Activated CD4-positive, alpha-beta T cell treated with anti-CD3 and anti-CD28 coated beads, Interleukin-2, amount 50 U/mL, for 1 hour (primary cell): ENCODE measurements around the gene FANCM.

ENCODE experiments used
- DNase-seq: peaks from one replicate; pipeline ENCODE4 v3.0.0-alpha.2; 2020

FANCM gene

DNA sequence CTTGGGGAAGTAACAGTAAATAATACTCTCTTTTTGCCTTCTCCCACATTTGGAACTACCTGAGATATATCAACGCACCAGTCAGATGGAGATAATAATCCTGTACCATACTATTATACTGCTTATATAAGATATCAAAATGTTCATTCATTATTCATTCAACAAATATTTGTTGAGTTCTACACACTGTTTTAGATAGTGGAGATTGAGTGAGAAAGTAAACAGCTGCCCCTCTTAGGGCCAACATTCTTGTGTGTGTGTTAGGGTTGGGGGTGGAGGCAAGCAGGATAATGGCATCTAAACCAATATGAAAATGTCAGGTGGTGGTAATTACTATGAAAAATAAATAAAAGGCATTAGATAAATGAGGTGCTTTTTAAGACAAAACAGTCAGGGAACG lies 103.3 kb downstream of the FANCM start:
- no peak for DNase-seq

DNA sequence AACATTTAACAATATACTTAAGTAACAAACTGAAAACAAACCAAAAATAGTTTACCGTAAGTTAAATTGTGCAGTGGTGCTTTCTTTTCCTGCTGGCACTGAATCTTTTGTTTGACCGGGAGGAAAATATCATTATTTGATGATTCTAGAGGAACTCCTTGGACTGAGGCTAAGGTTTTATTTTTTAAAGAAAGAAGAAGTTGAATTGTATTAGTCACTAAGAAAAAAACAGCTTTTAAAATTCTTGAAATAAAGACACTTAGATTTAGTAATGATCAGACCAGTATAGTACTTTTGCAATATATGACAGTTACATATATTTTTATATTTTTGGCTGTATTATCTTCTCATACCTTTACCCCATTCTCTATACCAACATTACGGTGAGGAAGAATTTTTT lies 107.0 kb downstream of the FANCM start:
- DNase-seq: no peak

DNA sequence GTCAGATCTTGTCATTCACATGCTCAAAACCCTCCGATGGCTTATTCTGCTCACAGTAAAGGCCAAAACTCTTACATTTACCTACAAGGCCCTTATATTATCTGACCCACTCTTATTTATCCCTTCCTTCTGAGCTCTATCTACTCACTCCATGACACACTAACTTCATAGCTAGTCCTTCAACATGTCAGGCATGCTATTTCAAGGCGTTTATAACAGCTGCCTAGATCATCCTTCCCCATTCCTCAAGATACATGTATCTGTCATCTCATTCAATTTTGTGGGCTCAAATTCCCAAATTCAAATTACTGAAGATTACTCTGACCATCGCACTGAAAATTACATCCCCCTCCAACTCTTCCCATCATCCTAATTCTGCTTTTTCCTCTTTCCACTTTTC lies 110.4 kb downstream of the FANCM start:
- no peak for DNase-seq

DNA sequence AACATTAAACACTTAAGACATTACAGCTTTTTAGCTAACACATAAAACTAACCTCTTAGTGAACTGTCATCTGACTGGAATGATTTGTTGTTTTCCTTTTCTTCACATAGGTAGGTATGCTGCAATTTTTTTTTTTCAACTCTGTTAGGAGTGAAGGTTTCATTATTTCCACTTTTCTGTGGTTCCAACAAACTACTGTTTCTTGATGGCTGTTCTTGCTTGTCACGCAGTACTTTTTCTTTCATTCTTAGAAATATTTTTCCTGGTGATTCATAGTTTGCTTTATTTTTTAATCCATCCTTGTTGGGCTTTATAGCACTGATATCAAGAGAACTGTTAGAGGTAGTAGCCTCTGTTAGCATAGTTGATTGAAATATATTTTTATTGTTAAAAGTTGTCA lies 111.0 kb downstream of the FANCM start:
- DNase-seq: no peak

DNA sequence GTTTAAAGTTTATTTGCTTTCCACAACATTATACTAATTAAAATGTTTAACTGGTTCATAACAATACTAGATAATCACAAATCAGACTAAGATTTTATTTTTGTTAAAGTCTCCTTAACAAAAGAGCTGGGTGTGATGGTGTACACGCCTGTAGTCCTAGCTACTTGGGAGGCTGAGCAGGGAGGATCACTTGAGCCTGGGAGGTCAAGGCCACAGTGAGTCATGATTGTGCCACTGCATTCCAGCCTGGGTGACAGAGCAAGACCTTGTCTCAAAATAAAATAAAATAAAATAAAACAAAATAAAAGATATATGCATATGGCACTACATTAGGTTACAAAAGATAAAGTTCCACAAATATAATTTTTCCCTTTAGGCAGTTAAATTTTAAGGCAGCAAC lies 111.7 kb downstream of the FANCM start:
- no peak for DNase-seq

DNA sequence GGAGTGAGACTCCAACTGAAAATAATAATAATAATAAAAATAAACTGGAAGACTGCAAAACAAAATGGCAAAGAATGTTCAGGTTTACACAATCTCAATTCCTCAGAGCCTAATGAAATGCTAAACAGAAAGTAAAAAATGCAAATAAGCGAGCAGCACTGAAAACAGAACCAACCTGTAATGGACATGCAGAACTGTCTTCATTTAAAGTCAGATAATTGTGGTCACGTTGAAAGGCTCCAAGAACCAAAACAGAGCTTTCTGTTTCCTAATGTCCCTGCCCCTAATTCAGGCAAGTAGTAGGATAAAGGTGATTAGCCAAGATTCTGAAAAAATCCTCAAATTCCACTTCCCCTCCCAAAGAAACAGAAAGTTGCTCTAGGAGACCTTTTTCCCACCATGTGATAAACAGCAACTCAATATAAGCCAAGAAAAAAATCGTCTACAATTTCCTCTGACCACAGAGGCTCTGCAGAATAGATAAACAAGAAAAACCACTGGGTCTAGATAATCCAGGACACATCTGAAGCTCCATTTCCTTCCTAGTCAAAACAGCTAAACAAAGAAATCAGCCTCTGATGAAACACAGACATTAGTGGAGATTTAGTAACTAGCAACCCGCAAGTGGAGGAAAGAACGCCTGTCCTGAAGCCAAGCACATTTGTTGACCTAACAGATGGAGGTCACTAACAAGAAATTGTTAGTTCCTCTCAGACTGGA lies 114.3 kb downstream of the FANCM start:
- no peak for DNase-seq
